ENCODE data around the gene TSNAXIP1. TPM values are rescaled to one million over a fixed set of nuclear protein-coding genes. Genes with fewer than 3 reads are reported as not detected.
A peak's percentile ranks its signal among the peaks of the same experiment; 100 is the strongest.

Gene TSNAXIP1
- total RNA-seq, 1 experiment from 2014 or later, result 1.1 TPM

DNA sequence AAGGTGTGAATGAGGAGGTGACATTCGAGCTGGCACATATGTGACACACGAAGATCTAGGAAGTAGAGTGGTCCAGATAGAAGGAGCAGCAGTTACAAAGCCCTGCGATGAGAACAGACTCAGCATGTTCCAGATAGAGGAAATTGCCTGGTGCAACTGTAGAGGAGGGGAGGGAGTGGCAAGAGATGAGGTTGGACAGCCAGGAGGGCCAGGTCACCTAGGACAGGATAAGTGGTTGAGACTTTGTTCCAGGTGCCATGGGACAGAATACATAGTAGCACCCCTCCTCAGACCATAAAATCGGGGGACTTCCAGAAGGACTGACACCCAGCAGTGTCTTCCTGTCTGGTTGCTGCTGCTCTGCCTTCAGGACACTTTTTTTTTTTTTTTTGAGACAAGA is 51.8 kb downstream of the TSNAXIP1 start:
- CTCF ChIA-PET, result interaction anchor here (0.7 to 2.9 kb wide), 7 partner anchors 11 to 186 kb away, joined by 3 to 12 read pairs (median 4); partner anchors contain the start of genes CENPT, EDC4, NRN1L and NUTF2
- TSS peak; percentile 74 for BruUV-seq (replicated peaks)
- Mint-ChIP-seq H3K4me1 (ENCODE audit: insufficient read depth, unreplicated experiment) (peaks cover 45% of the 10 kb centered on the region), H3K36me3 (ENCODE audit: insufficient read depth, unreplicated experiment) (peaks cover 46% of the 10 kb centered on the region), H3K27ac (ENCODE audit: low read depth, unreplicated experiment) (peak overlapping the region; percentile 99), H3K27me3 (ENCODE audit: insufficient read depth, unreplicated experiment) (no peaks in the 10 kb centered on the region), H3K9me3 (ENCODE audit: unreplicated experiment) (no peaks in the 10 kb centered on the region), H3K4me3 (ENCODE audit: unreplicated experiment) (peak overlapping the region; percentile 54)
- no peak for DNase-seq (ENCODE audit: unreplicated experiment)
- TF ChIP-seq, protein P1, sequence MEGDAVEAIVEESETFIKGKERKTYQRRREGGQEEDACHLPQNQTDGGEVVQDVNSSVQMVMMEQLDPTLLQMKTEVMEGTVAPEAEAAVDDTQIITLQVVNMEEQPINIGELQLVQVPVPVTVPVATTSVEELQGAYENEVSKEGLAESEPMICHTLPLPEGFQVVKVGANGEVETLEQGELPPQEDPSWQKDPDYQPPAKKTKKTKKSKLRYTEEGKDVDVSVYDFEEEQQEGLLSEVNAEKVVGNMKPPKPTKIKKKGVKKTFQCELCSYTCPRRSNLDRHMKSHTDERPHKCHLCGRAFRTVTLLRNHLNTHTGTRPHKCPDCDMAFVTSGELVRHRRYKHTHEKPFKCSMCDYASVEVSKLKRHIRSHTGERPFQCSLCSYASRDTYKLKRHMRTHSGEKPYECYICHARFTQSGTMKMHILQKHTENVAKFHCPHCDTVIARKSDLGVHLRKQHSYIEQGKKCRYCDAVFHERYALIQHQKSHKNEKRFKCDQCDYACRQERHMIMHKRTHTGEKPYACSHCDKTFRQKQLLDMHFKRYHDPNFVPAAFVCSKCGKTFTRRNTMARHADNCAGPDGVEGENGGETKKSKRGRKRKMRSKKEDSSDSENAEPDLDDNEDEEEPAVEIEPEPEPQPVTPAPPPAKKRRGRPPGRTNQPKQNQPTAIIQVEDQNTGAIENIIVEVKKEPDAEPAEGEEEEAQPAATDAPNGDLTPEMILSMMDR (IDR thresholded peaks at IDR 0.05; ENCODE audit: unreplicated experiment), result no peak
- POLR2A ChIA-PET, result interaction anchor here (0.7 to 9.4 kb wide), 10 partner anchors 10 to 233 kb away, joined by 3 to 141 read pairs (median 4); partner anchors contain the start of genes CENPT, EDC4, NUTF2 and PSKH1
- intact Hi-C loops (cut with micrococcal nuclease), result no loop called here

DNA sequence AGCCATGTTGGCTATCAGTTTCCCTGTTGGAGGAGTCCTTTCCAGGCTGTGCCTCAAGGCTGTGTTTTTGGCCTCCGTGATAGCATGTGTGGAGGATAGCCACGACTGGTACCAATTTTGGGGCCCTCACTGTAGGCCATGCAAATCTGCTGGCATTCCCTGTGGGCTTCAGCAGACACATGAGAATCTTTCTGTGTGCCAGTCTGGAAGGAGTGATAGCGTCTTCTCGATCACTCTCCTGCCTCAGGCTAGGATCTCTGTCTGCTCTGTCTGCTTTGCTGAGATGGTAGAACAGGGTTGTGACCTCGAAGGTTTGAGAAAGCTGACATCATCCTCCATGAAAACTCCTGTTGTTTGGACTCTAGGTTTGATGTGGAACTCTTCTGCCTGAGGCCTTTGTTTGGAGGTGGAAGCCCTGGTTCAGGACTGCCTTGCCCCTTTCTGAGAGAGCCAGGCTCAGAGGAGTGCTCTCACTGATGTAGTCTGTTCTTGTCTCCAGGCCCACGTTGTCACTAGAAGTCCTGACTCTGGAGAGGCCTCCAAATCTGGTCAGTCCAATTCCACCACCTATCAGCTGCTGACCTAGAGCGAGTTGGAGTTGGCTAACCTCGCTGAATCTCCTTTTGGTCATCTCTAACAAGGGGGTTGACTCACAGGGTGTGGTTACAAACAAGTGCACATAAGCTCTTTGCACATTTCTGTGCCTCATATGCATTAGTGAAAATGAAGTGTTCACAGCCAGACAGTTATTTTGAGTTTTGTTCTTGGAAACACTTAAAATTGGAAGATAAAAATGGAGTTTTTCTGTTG is 54.1 kb downstream of the TSNAXIP1 start:
- TF ChIP-seq, protein P1 (IDR thresholded peaks at IDR 0.05; ENCODE audit: unreplicated experiment), result no peak
- TSS peak; percentile 36 for BruUV-seq (replicated peaks)
- peaks cover 45% of the 10 kb centered on the region for H3K4me1 Mint-ChIP-seq (ENCODE audit: insufficient read depth, unreplicated experiment)
- CTCF ChIA-PET, result interaction anchor here (0.6 to 7.5 kb wide), 7 partner anchors 8 to 188 kb away, joined by 3 to 54 read pairs (median 6); partner anchors contain the start of gene NUTF2
- H3K9me3 Mint-ChIP-seq (ENCODE audit: unreplicated experiment), result no peaks in the 10 kb centered on the region
- peak overlapping the region; percentile 92 for H3K27ac Mint-ChIP-seq (ENCODE audit: low read depth, unreplicated experiment)
- H3K4me3 Mint-ChIP-seq (ENCODE audit: unreplicated experiment), result peak overlapping the region; percentile 38
- no peaks in the 10 kb centered on the region for H3K27me3 Mint-ChIP-seq (ENCODE audit: insufficient read depth, unreplicated experiment)
- peaks cover 48% of the 10 kb centered on the region for H3K36me3 Mint-ChIP-seq (ENCODE audit: insufficient read depth, unreplicated experiment)
- peak; percentile 58 for DNase-seq (ENCODE audit: unreplicated experiment)
- intact Hi-C loops (cut with micrococcal nuclease), result loop anchor here (2.0 kb wide), 1 partner anchor 16 kb away; no protein-coding TSS in a partner anchor
- POLR2A ChIA-PET, result interaction anchor here (0.6 to 9.4 kb wide), 11 partner anchors 10 to 1308 kb away, joined by 3 to 141 read pairs (median 5); partner anchors contain the start of genes CENPT, EDC4, NRN1L and NUTF2

DNA sequence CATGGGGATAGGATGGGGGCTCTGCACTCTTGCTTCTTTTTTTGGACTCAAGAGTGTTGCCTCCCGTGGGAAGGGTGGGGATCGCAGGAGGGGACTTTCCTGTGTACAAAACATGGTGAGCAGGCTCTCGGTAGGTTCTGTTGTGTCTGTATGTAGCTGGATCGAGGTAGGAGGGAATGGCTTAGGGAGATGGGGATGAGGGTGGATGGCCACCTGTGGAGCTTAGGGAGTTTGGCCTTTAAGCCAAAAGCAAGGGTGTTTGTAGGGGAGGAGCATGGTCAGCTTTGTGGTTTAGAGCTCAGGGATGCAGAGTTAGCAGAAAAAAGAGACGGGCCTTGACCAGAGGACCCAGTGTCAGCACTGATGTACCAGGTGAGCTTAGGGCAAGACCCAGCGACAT is 55.2 kb downstream of the TSNAXIP1 start:
- Mint-ChIP-seq H3K27me3 (ENCODE audit: insufficient read depth, unreplicated experiment) (no peaks in the 10 kb centered on the region), H3K36me3 (ENCODE audit: insufficient read depth, unreplicated experiment) (peaks cover 51% of the 10 kb centered on the region), H3K27ac (ENCODE audit: low read depth, unreplicated experiment) (peak overlapping the region; percentile 92), H3K9me3 (ENCODE audit: unreplicated experiment) (no peaks in the 10 kb centered on the region), H3K4me3 (ENCODE audit: unreplicated experiment) (no peak overlapping the region), H3K4me1 (ENCODE audit: insufficient read depth, unreplicated experiment) (peaks cover 44% of the 10 kb centered on the region)
- ChIA-PET CTCF (interaction anchor here (0.6 to 7.5 kb wide), 8 partner anchors 16 to 481 kb away, joined by 3 to 54 read pairs (median 4); partner anchors contain the start of genes NRN1L and NUTF2), POLR2A (interaction anchor here (0.9 to 9.4 kb wide), 9 partner anchors 9 to 74 kb away, joined by 3 to 141 read pairs (median 8); partner anchors contain the start of genes CENPT, EDC4, NRN1L and NUTF2)
- intact Hi-C loops (cut with micrococcal nuclease), result loop anchor here (2.0 kb wide), 1 partner anchor 17 kb away; no protein-coding TSS in a partner anchor
- DNase-seq (ENCODE audit: unreplicated experiment), result no peak
- TF ChIP-seq, protein P1 (IDR thresholded peaks at IDR 0.05; ENCODE audit: unreplicated experiment), result no peak
- no TSS peak for BruUV-seq (replicated peaks)

All from MCF 10A (cell line).